ENCODE measurements around the gene CSE1L.

GRCh38 chr20:49030954-49031619 is 15.0 kb upstream of the CSE1L start:
- no peak for TF ChIP-seq FOXA1 (IDR thresholded peaks at IDR 0.05)
- TF ChIP-seq CTBP1 (IDR thresholded peaks at IDR 0.05; ENCODE audit: borderline replicate concordance), result no peak
- no peak for TF ChIP-seq ARNT (IDR thresholded peaks at IDR 0.05)
- no peak for TF ChIP-seq ELF4 (IDR thresholded peaks at IDR 0.05)
- TF ChIP-seq LEF1 (IDR thresholded peaks at IDR 0.05; ENCODE audit: borderline replicate concordance), result no peak
- TF ChIP-seq ZNF384 (IDR thresholded peaks at IDR 0.05), result no peak
- no peak for TF ChIP-seq PKNOX1 (IDR thresholded peaks at IDR 0.05)

Measured in HEK293T (cell line).